PC-3 (cell line): ENCODE measurements around the gene DET1. TPM values are rescaled to one million over a fixed set of nuclear protein-coding genes. Genes with fewer than 3 reads are reported as not detected.
"Not testable (repeated sequence)": the region's sequence is repeated elsewhere in the genome, so short reads cannot be mapped to it uniquely, and the experiment has no call there.

ENCODE experiments used
- ATAC-seq: fragments of 200-7000 bp; cut with Tn5 transposase; 2 replicates; pipeline ENCODE4 v1.9.1; 2020; ENCODE audit warnings: mild to moderate bottlenecking, moderate library complexity
- BruUV-seq: library from RNA; stranded (reverse); fragments of 400-500 nt; replicated peaks from 2 replicates; lab custom pipeline; 2021; lab: Mats Ljungman, UMichigan
- CTCF ChIA-PET: fragments of 300-600 bp; sonication (Branson Sonifier 250); formaldehyde crosslinking; loops from one replicate; lab custom pipeline; 2022; ENCODE audit warnings: antibody characterized with exemption; lab: Charles Lee
- POLR2A ChIA-PET: fragments of 300-600 bp; sonication (Branson Sonifier 250); formaldehyde crosslinking; loops from one replicate; lab custom pipeline; 2022; ENCODE audit warnings: antibody characterized with exemption; ENCODE audit not compliant: unreplicated experiment; lab: Charles Lee
- DNase-seq: peaks from one replicate; pipeline ENCODE4 v3.0.0-alpha.2; 2015
- H2AFZ ChIP-seq: fragments of 300-600 bp; sonication (generic); 2 replicates; pipeline ENCODE4 v1.6.0; 2016; ENCODE audit warnings: antibody characterized with exemption, low read length
- H3F3A ChIP-seq: fragments of 300-600 bp; sonication (generic); one replicate; pipeline ENCODE4 v1.6.0; 2017; ENCODE audit warnings: antibody characterized with exemption, low read length, control low read depth, mild to moderate bottlenecking; ENCODE audit not compliant: unreplicated experiment
- H3K27ac ChIP-seq: fragments of 300-600 bp; sonication (generic); 2 replicates; pipeline ENCODE4 v1.5.1; 2016; ENCODE audit warnings: mild to moderate bottlenecking, low read length
- H3K27me3 ChIP-seq: fragments of 300-600 bp; sonication (generic); 2 replicates; pipeline ENCODE4 v1.6.1; 2016; ENCODE audit warnings: low read length, mixed read lengths
- H3K36me3 ChIP-seq: fragments of 300-600 bp; sonication (generic); 2 replicates; pipeline ENCODE4 v1.6.1; 2016; ENCODE audit warnings: low read depth, mixed run types, low read length, mixed read lengths
- H3K4me1 ChIP-seq: fragments of 300-600 bp; sonication (generic); 2 replicates; pipeline ENCODE4 v1.5.1; 2016; ENCODE audit warnings: low read length; ENCODE audit not compliant: insufficient read depth
- H3K4me2 ChIP-seq: fragments of 300-600 bp; sonication (generic); 2 replicates; pipeline ENCODE4 v1.6.0; 2016; ENCODE audit warnings: low read length
- H3K4me3 ChIP-seq: fragments of 300-600 bp; sonication (generic); 2 replicates; pipeline ENCODE4 v1.5.1; 2016; ENCODE audit warnings: mild to moderate bottlenecking, low read length, mixed read lengths
- H3K79me2 ChIP-seq: fragments of 300-600 bp; sonication (generic); 2 replicates; pipeline ENCODE4 v1.6.1; 2017; ENCODE audit warnings: low read length, mixed read lengths
- H3K9ac ChIP-seq: fragments of 300-600 bp; sonication (generic); 2 replicates; pipeline ENCODE4 v1.6.0; 2016; ENCODE audit warnings: mild to moderate bottlenecking, low read length
- H3K9me2 ChIP-seq: fragments of 300-600 bp; sonication (generic); replicated peaks from 2 replicates; pipeline ENCODE4 v1.6.1; 2016; ENCODE audit warnings: mixed run types, low read length, mixed read lengths
- H3K9me3 ChIP-seq: fragments of 300-600 bp; sonication (generic); 2 replicates; pipeline ENCODE4 v1.6.1; 2016; ENCODE audit warnings: low read length, mixed read lengths
- H4K20me1 ChIP-seq: fragments of 300-600 bp; sonication (generic); 2 replicates; pipeline ENCODE4 v1.6.1; 2016; ENCODE audit warnings: low read length, mixed read lengths
- EZH2 ChIP-seq: fragments of 300-600 bp; sonication (generic); IDR thresholded peaks from one replicate; pipeline ENCODE4 v1.6.1; 2017; ENCODE audit warnings: antibody characterized with exemption, mild to moderate bottlenecking, low read length; ENCODE audit not compliant: unreplicated experiment
- EZH2phosphoT487 ChIP-seq: fragments of 300-600 bp; sonication (generic); IDR thresholded peaks from 2 replicates; pipeline ENCODE4 v1.6.1; 2018; ENCODE audit warnings: mild to moderate bottlenecking, antibody characterized with exemption, low read length, borderline replicate concordance
- intact Hi-C: fragments of 100-400 bp; cut with micrococcal nuclease; formaldehyde crosslinking; loops from 2 replicates; pipeline ENCODE4 v1.9.0; 2023
- total RNA-seq: library from RNA; depleted of rRNA; stranded (reverse); fragments of >200 nt; gene quantifications from 2 replicates; pipeline ENCODE4 v1.2.3, GENCODE V29; 2014
- TF ChIP-seq, protein P1 (sequence below): fragments of 300-600 bp; sonication (generic); conservative IDR thresholded peaks from 2 replicates; pipeline ENCODE4 v1.5.1; 2017; ENCODE audit warnings: antibody characterized with exemption, low read depth, mild to moderate bottlenecking, low read length

The DET1 gene
- total RNA-seq, 1 experiment from 2014 or later, result 1.6 TPM

GRCh38 chr15:88472225-88472624 is 74.3 kb downstream of the DET1 start:
- H3K27me3 ChIP-seq, result no peaks in the 10 kb centered on the region
- POLR2A ChIA-PET, result no interaction called here
- intact Hi-C loops, result no loop called here
- no peak overlapping the region for H2AFZ ChIP-seq
- H4K20me1 ChIP-seq, result no peaks in the 10 kb centered on the region
- no peak overlapping the region for H3K27ac ChIP-seq
- DNase-seq, result no peak
- no peaks in the 10 kb centered on the region for H3K9me3 ChIP-seq
- no peak for ATAC-seq
- H3F3A ChIP-seq, result no peaks in the 10 kb centered on the region
- H3K4me3 ChIP-seq, result no peak overlapping the region
- peaks cover 20% of the 10 kb centered on the region for H3K36me3 ChIP-seq
- H3K79me2 ChIP-seq, result peaks cover 36% of the 10 kb centered on the region
- no peak overlapping the region for H3K9ac ChIP-seq
- no TSS peak for BruUV-seq
- CTCF ChIA-PET, result no interaction called here
- no peaks in the 10 kb centered on the region for H3K9me2 ChIP-seq
- no peak overlapping the region for H3K4me2 ChIP-seq
- TF ChIP-seq, protein P1, sequence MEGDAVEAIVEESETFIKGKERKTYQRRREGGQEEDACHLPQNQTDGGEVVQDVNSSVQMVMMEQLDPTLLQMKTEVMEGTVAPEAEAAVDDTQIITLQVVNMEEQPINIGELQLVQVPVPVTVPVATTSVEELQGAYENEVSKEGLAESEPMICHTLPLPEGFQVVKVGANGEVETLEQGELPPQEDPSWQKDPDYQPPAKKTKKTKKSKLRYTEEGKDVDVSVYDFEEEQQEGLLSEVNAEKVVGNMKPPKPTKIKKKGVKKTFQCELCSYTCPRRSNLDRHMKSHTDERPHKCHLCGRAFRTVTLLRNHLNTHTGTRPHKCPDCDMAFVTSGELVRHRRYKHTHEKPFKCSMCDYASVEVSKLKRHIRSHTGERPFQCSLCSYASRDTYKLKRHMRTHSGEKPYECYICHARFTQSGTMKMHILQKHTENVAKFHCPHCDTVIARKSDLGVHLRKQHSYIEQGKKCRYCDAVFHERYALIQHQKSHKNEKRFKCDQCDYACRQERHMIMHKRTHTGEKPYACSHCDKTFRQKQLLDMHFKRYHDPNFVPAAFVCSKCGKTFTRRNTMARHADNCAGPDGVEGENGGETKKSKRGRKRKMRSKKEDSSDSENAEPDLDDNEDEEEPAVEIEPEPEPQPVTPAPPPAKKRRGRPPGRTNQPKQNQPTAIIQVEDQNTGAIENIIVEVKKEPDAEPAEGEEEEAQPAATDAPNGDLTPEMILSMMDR, result no peak
- TF ChIP-seq EZH2phosphoT487 (no peak), EZH2 (no peak)
- H3K4me1 ChIP-seq, result peaks cover 6% of the 10 kb centered on the region

- CTCF ChIA-PET, result no interaction called here
- H3K36me3 ChIP-seq, result peaks cover 14% of the 10 kb centered on the region
- H3F3A ChIP-seq, result no peaks in the 10 kb centered on the region
- no peak overlapping the region for H3K4me3 ChIP-seq
- no peak overlapping the region for H3K27ac ChIP-seq
- H3K27me3 ChIP-seq, result no peaks in the 10 kb centered on the region
- no peaks in the 10 kb centered on the region for H3K9me3 ChIP-seq
- H3K79me2 ChIP-seq, result peaks cover 50% of the 10 kb centered on the region
- no peak overlapping the region for H3K9ac ChIP-seq
- no peak for DNase-seq
- intact Hi-C loops, result no loop called here
- H3K4me1 ChIP-seq, result peaks cover 12% of the 10 kb centered on the region
- no peak overlapping the region for H3K4me2 ChIP-seq
- no TSS peak for BruUV-seq
- TF ChIP-seq EZH2phosphoT487, result no peak
- TF ChIP-seq, protein P1, result peak; percentile 33; the same call in 1 of the 2 replicates
- H3K9me2 ChIP-seq, result no peaks in the 10 kb centered on the region
- ATAC-seq, result no peak
- H2AFZ ChIP-seq, result no peak overlapping the region
- POLR2A ChIA-PET, result no interaction called here
- H4K20me1 ChIP-seq, result no peaks in the 10 kb centered on the region
Observed at GRCh38 chr15:88470625-88471372, 75.7 kb downstream of the DET1 start.

DNA sequence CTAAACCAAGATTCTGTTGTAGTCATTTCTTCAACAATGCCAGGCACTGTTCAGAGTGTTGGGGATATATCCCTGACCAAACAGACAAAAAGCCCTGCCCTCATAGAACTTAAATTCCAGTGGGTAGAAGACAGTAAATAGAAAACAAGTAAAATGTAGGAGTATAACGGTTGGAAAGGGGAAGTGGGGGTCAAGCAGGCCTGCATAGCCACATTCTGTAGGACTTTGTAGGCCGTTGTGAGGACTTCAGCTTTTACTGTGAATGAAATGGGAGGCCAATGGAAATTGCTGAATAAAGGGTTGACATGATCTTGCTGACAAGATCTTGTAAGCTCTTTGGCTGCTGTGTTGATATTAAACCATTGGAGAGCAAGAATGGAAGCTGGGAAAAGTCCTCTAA is 77.2 kb downstream of the DET1 start:
- DNase-seq, result no peak
- H3K79me2 ChIP-seq, result peaks cover 63% of the 10 kb centered on the region

DNA sequence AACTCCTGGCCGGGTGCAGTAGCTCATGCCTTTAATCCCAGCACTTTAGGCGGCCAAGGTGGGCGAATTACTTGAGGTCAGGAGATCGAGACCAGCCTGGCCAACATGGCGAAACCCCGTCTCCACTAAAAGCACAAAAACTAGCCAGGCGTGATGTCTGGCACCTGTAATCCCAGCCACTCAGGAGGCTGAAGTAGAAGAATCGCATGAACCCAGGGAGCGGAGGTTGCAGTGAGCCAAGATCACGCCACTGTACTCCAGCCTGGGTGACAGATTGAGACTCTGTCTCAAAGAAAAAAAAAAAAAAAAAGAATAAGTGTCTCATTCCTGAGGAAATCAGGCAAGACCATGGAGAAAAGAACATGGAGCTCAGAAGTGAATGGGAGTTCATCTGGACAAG is 77.8 kb downstream of the DET1 start:
- H3K27ac ChIP-seq, H4K20me1 ChIP-seq, H3F3A ChIP-seq, DNase-seq, ATAC-seq, BruUV-seq, H3K9me3 ChIP-seq, H3K9me2 ChIP-seq, CTCF ChIA-PET, POLR2A ChIA-PET, H3K27me3 ChIP-seq, H2AFZ ChIP-seq: not testable (repeated sequence)
- peak overlapping the region; percentile 91 for H3K4me3 ChIP-seq
- intact Hi-C loops, result loop anchor here (5.0 kb wide), 1 partner anchor 79 kb away; the partner anchor contains the start of gene DET1
- peak overlapping the region; percentile 91; the same call in 1 of the 2 replicates for H3K9ac ChIP-seq
- peaks cover 21% of the 10 kb centered on the region for H3K4me1 ChIP-seq
- H3K79me2 ChIP-seq, result peaks cover 67% of the 10 kb centered on the region
- peaks cover 20% of the 10 kb centered on the region for H3K36me3 ChIP-seq
- peak overlapping the region; percentile 91 for H3K4me2 ChIP-seq

More for the DNA sequence above, 77.2 kb downstream of the DET1 start:
- Histone ChIP-seq H3K9me3 (no peaks in the 10 kb centered on the region), H3K27ac (no peak overlapping the region), H4K20me1 (no peaks in the 10 kb centered on the region), H3K4me2 (peak overlapping the region; percentile 91; the same call in 1 of the 2 replicates), H3K4me3 (no peak overlapping the region), H2AFZ (no peak overlapping the region), H3K4me1 (peaks cover 21% of the 10 kb centered on the region), H3K9ac (no peak overlapping the region), H3K27me3 (no peaks in the 10 kb centered on the region), H3F3A (no peaks in the 10 kb centered on the region), H3K9me2 (no peaks in the 10 kb centered on the region), H3K36me3 (peaks cover 18% of the 10 kb centered on the region)
- CTCF ChIA-PET, result no interaction called here
- TF ChIP-seq EZH2phosphoT487 (no peak), EZH2 (no peak)
- TF ChIP-seq, protein P1, result no peak
- POLR2A ChIA-PET, result no interaction called here
- no TSS peak for BruUV-seq
- intact Hi-C loops, result loop anchor here (5.0 kb wide), 1 partner anchor 78 kb away; the partner anchor contains the start of gene DET1
- no peak for ATAC-seq
